ENCODE measurements around the gene SHH.

SHH gene

DNA sequence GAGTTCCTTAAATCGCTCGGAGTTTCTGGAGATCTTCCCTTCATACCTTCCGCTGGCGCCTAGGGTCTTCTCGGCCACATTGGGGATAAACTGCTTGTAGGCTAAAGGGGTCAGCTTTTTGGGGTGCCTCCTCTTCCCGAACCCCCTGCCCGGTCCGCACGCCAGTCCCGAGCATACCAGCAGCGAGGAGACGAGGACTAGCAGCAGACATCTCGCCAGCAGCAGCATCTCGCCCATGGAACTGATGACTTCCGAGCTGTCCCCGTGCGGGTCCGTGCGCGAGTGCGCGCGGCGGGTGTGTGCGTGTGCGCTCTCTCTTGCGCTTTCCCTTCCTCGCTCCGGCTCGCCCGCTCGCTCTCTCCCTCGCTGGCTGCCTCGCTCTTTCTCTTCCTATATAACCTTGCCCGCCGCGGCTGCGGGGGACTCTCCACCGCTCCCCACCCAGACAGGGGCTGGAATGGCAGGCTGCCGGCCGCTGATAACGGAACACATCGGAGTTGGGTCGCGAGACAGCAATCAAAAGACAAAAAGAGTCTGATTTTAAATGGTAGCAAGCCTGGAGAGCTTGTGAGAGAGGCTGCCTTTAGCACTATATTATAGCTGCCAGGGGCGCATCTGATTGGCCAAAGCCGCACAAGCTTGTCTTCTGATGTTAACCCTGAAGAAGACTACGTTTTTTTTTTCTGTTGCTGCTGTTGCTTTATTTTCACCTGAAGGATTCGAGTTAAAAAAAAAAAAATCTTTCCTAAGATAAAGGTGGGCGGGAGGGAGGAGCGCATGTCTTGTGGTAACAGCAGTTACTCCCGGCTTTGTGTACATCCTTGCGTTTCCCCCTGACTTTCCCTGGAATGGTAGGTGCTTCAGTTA is at the start of gene SHH:
SHH (minus strand) TSS at position 569 of the 867 bp plus-strand sequence; CDS start at position 228, 341 bp downstream.
- DNase-seq = no peak

- DNase-seq = no peak
Observed at GRCh38 chr7:155861480-155861868, 49.2 kb upstream of the SHH start.

- DNase-seq = peak; percentile 62
Observed at GRCh38 chr7:155860840-155861479, 48.7 kb upstream of the SHH start.

DNA sequence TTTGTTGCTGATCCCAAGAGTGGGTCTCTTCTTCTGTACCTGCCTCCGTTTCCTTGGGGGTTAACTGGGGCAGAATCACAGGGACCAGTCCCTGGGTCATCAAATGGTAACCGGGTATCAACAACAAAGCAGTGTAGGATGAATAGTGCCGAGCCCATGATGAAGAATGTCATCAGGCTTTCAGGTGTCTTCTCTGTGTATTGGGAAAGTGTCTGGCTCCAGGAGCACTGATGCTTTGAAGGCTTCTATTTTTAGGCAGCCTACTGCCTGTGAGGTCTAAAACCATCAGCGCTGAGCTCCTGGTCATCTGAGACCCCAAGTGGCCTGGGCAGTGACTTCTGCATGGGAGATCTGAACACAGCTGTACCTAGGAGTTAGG is 48.2 kb upstream of the SHH start:
- DNase-seq = no peak

DNA sequence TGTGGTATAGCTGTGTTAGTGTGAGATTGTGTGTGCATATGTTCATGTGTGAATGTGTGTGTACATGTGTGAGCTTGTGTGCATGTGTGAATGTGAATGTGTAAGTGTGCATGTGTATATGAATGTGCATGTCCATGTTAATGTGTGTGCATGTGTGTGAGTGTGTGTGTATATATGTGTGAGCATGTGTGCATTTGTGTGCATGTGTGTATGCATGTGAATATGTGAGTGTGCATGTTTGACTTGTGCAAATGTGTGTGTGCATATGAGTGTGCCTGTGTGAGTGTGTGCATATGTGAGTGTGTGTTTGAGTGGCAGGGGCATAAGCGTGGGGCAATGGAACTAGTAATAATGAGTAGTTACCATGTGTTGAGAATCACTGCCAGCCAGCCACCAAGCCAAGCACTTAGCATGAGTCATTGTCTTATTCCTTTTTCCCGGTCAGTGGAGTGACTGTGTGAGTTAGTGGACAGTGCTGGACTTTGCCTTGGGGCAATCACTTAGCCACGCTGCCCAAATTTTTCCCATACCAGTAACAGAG is 46.3 kb upstream of the SHH start:
- DNase-seq = no peak

DNA sequence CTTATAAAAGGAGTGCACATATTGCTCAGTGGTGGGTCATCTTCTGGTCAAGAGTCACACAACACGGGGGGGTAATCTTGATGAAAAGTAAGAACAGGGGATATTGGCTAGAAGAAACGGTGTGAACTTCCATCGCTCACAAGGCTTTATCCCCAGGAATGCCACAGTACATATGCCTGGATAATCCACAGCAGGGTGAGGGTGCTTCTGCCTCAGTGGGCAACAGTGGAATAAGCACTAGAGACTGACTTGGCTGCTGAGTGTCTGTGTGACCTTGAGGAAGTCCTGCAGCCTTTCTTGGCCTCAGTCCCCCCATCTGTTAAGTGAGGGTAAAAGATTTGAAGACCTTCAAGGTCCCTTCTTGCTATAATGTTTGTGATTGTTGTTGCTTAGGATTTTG is 44.9 kb upstream of the SHH start:
- no peak for DNase-seq

DNA sequence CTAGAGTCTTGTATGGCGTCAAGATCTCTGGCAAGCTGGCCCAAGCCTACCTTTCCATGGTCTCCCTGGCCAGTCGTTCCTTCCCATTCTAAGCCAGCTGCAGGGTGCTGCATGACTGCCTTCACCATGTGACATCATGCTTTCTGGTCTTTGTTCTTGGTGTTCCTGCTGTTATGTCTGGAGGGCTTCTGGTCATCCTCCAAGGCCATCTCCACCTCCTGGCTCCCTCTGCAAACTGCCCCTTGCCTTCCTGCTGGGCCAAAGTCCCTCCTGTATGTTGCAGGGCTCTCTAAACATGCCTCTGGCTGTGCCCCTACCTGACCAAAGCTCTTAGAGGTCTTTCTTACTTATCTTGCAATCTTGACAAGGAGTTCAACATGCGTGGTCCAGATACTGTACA is 44.4 kb upstream of the SHH start:
- no peak for DNase-seq

DNA sequence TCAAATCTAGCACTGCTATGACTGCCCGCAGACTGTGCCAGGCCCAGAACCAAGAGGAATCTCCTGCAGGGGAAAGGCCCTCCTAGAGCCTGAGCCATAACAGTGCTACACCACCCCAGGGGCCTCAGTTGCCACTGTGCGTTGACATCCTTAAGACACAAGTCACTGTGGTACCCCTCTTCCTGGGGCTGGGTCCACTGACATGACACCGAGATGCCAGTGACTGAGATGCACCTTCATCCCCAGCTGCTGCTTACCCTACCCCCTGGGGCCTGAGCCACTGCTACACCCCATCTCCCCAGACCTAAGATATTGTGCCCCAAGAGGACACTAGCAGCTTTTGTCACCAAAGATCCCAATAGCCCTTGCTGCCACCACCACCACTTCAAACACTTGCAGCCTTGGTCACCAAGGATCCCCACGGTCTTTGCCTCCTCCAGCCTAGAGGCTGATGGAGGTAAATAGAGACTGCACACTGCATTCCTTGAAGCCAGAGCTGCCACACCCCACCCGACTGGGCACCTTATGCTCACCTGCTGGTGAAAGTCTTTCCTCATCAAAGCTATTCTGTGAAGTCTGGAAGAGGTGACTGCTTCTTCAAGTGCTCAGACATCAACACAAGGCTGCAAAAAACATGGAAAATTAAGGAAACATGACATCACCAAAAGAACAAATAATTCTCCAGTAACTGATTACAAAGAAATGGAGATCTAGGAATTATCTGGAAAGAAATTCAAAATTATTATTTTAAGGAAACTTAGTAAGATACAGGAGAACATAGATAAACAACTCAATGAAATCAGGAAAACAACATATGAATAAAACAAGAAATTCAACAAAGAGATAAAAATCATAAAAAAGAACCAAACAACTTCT is 40.4 kb upstream of the SHH start:
- no peak for DNase-seq

DNA sequence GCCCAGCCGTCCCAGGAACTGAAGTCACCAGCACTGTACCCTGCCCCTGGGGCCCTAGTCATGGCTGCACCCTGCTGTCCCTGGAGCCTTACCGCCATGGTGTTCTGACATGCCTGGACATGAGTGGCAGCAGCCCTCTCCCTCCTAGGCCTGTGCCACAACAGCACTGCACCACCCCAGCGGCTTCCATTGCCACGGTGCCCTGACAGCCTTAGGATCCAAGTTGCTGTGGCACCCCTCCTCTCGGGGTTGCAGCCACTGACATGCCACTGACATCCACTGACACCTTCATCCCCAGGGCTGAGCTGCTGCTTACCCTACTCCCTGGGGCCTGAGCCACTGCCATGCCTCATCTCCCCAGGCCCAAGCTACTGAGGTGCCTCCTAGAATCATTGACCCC is 39.6 kb upstream of the SHH start:
- no peak for DNase-seq

DNA sequence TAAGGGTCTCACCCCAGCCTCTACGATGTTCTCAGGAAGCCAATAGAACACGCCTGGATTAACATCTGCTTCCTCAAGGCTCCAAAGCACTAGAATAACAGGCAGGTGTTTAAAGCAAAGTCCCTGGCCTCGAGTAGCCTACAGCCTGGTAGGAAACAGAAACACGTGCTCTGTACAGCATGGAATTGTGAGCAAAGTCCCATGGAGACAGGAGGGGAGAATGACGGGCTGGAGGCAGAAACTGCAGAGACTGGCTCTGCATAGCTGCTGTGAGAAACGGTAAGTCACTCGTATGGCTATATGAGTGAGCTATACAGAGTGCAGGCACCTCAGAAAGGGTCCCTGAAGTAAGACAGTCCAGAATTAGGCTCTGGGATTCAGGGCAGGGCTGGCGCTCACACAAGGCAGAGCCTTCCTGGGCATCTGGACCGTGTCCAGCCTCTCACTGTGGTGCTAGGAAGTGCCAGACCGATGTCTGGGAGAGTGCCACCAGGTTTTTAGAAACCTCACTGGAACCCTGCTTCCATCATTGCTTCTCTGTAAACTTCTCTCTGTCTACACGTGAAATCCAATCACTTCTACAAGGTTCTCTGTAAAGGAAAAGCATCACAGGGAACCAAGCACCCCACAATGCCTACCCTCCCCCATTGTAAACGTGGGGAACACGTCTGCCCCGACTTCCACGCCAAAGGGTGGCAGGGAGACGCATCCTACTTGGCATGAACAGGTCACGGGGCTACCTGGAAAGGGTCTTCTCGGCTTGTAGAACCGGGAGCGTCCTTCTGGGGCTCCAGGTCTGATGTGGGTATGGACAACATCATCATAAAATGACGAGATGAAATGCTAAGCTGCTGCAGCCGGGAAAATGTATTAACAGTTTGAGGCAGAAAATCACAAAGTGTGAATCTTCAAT is 38.8 kb upstream of the SHH start:
- DNase-seq = no peak

DNA sequence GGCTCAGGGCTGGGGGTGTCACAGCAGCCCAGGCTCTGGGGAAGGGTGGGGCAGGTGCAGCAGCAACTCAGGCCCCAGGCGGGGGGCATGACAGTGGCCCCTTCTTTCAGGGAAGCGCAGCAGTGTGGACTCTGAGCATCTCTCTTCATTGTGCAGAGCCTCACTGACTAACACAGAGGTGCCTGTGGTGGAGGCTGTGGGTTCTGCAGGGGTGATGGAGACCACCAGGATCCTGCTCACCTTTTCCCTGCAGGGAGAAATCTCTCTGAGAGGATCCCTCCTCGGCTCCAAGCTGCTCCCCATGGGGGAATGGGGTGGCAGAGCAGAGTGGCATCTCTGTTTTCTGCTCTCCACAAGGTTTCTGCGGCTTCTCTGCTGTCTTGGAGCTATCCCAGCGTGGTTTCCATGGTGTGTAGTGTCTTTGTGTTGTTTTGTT is 37.8 kb upstream of the SHH start:
- no peak for DNase-seq

DNA sequence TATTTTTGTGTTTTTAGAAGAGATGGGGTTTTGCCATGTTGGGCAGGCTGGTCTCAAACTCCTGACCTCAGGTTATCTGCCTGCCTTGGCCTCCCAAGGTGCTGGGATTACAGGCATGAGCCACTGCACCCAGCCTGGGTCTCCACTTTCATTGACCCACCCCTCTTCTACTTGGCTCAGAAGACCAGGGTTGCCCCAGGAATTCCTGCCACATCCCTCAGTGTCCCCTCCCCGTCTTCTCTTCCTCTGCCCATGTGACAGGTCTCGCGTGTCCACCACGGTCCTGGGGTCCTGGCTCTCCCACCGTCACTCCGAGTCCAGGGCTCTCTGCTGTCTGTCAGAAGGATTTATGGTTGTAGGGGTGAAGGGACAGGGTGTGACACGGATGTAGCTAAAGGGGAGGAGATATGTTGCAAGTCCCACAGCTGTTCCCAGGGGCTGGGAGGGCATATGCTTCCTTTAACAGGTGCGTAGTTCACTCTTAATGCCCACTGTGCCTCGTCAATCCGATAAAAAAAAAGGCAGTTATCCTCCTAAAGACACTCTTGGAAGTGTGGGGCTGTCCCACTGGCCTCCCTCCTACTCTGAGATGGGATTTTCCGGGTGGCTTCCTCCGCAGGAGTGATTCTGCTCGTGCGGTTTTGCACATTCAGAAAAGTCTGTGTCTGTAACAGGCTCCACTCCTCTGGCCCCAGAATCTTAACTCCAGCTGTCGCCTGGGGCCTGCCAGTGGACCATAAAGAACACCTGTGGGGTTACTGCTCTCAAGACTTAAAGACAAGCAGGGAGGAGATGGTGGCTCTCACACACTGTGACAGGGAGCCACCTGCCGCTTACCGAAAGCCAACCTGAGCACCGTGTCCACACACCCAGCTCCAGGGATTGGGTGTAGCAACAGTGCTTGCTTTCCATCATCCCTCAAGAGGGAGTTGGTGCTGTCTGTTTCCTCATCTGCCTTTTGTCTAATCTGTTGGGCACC is 36.7 kb upstream of the SHH start:
- no peak for DNase-seq

GRCh38 chr7:155847821-155848435 is 35.7 kb upstream of the SHH start:
- DNase-seq = no peak

DNA sequence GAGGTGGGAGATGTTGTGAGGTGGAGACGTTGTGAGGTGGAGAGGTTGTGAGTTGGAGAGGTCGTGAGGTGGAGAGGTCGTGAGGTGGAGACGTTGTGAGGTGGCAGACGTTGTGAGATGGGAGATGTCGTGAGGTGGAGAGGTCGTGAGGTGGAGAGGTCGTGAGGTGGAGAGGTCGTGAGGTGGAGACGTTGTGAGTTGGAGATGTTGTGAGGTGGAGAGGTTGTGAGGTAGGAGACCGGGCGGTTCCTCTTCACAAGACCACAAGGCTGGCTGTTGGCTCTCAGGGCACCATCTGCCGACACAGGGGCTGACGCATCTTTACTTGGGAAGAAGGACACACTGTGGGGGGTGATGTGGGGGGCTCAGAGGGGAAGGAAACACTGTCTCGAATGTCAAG is 34.7 kb upstream of the SHH start:
- DNase-seq = no peak

DNA sequence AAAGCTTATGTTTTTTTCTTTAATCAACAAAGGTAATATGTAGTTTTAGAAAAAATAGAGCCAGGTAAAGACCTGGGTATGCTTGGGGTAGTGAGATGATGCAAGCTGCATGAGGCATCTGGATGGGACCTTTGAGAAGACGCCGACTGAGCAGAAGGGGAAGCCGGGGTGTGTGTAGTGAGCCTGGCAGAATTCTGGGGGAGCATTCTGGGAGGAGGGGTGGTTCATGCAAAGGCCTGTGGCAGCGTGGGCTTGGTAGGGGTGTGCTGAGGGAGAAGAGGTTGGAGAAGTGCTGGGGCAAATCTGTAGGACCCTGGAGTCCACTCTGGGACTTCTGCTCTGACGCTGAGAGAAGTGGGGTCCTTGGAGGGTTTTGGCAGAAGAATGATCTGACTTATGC is 33.9 kb upstream of the SHH start:
- DNase-seq = no peak

DNA sequence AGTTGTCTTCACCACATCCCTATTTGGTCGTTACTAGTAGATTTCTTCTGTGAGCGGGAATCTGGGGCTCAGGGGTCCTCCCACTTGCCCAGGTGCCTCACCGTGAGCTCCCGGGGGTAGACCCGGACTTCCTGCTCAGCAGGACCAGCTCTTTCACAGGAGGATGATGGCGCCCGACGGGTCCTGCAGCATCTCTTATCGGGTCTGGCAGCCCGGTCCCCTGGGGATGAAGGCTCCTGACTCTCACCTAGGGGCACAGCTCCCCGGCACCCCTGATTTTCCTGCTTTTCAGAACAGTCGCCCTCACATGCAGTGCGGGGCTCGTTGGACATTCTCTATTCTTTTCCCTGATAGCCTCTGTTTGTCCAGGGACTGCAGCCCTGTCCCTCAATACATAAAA is 33.0 kb upstream of the SHH start:
- DNase-seq = no peak

DNA sequence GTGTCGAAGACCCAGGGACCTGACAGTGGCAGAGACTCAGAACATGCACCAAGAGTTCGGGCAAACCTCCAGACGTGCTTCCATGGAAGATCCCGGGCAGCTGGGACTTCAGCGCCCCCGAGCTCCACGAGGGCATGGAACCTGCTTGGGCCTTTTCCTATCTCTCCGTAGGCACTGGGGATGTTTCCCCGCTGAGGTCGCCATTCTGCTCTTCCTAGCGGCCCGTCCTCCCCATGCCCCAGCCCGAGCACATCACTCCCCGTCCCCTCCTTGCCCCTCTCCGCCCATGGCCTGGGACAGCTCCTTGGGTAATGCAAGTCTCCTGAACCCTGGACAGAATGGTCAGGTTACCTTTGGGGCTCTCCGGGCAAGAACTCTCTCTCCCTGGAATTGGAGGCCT is 32.3 kb upstream of the SHH start:
- DNase-seq = no peak

GRCh38 chr7:155844019-155844453 is 31.8 kb upstream of the SHH start:
- DNase-seq = no peak

DNA sequence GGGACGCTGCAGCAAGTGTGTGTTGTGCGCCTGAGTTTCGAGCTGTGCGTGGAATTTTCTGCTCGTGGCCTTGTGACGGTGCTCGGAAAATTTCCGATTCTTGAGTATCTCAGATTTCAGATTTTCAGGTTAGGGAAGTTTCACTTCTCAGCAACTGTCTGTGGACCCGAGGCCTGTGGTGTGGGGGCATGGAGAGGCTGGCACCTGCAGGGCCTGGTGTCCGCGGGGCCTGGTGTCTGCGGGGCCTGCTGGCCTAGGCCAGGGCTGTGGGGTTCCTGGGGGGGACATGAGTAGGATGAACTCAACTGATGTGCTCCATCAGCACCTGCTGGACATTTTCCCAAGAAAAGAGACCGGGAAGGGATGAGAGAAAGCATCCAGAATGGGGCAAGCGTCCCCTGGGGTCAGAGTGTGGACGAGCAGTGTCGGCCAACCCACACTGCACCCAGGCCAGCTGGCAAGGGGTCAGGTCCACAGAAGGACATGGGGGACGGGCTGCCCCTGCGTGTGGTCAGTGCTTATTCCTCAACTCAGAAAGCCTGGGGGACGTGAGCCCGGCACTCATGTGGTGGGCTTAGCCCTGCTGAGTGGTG is 31.3 kb upstream of the SHH start:
- no peak for DNase-seq
